Bronchial epithelial cell (primary cell): ENCODE data around the gene NAP1L1. TPM values are rescaled to one million over a fixed set of nuclear protein-coding genes. Genes with fewer than 3 reads are reported as not detected.
A peak's percentile ranks its signal among the peaks of the same experiment; 100 is the strongest.

Source experiments
- DNase-seq: peaks from one replicate; pipeline ENCODE4 v3.0.0-alpha.2; 2010; ENCODE audit warnings: low read depth
- FAIRE-seq: peaks from 2 replicates; lab custom pipeline; 2011; peaks lifted over from hg19 to GRCh38; lab: Jason Lieb, UNC
- H3K27me3 ChIP-seq: 2 replicates; pipeline ENCODE4 v1.5.1; 2011; ENCODE audit warnings: low read length; ENCODE audit not compliant: control insufficient read depth, insufficient read depth
- H3K36me3 ChIP-seq: 2 replicates; pipeline ENCODE4 v1.5.1; 2011; ENCODE audit warnings: low read length; ENCODE audit not compliant: control insufficient read depth, insufficient read depth
- H3K4me3 ChIP-seq: 2 replicates; pipeline ENCODE4 v1.5.1; 2011; ENCODE audit warnings: mild to moderate bottlenecking, low read depth, low read length, control low read depth
- CTCF ChIP-seq: IDR thresholded peaks from 2 replicates; pipeline ENCODE4 v1.5.1; 2011; ENCODE audit warnings: mild to moderate bottlenecking, moderate library complexity, low read length, control low read depth, inconsistent platforms; ENCODE audit not compliant: insufficient read depth, severe bottlenecking
- total RNA-seq: library from RNA; depleted of rRNA; stranded (reverse); fragments of >200 nt; gene quantifications from 2 replicates; pipeline ENCODE4 v1.2.1, GENCODE V29; 2014

NAP1L1 gene
- total RNA-seq, 1 donor from 2014 or later = 166 TPM

GRCh38 chr12:76117751-76118150 is 33.3 kb upstream of the NAP1L1 start:
- no peak for DNase-seq
- Histone ChIP-seq H3K4me3 (no peak overlapping the region), H3K36me3 (no peaks in the 10 kb centered on the region), H3K27me3 (no peaks in the 10 kb centered on the region)
- FAIRE-seq = no peak
- TF ChIP-seq CTCF = no peak

- DNase-seq = no peak
- Histone ChIP-seq H3K4me3 (no peak overlapping the region), H3K36me3 (no peaks in the 10 kb centered on the region), H3K27me3 (no peaks in the 10 kb centered on the region)
- no peak for FAIRE-seq
- no peak for TF ChIP-seq CTCF
Measured at GRCh38 chr12:76117067-76117691, 32.7 kb upstream of the NAP1L1 start.

- no peak for TF ChIP-seq CTCF
- Histone ChIP-seq H3K4me3 (no peak overlapping the region), H3K36me3 (no peaks in the 10 kb centered on the region), H3K27me3 (no peaks in the 10 kb centered on the region)
- peak; percentile 62 for DNase-seq
- no peak for FAIRE-seq
Measured at GRCh38 chr12:76113800-76114757, 29.6 kb upstream of the NAP1L1 start.

GRCh38 chr12:76111209-76111749 is 26.8 kb upstream of the NAP1L1 start:
- Histone ChIP-seq H3K27me3 (no peaks in the 10 kb centered on the region), H3K4me3 (no peak overlapping the region), H3K36me3 (no peaks in the 10 kb centered on the region)
- no peak for DNase-seq
- FAIRE-seq = no peak
- TF ChIP-seq CTCF = no peak

- no peak overlapping the region for H3K4me3 ChIP-seq
- H3K36me3 ChIP-seq = no peaks in the 10 kb centered on the region
- FAIRE-seq (no peak), DNase-seq (no peak)
- no peak for TF ChIP-seq CTCF
- H3K27me3 ChIP-seq = no peaks in the 10 kb centered on the region
Measured at GRCh38 chr12:76109879-76110278, 25.4 kb upstream of the NAP1L1 start.
